Left renal cortex interstitium (tissue), 4 donors: ENCODE data around the gene HSPA2. TPM values are rescaled to one million over a fixed set of nuclear protein-coding genes. Genes with fewer than 3 reads are reported as not detected.

Source experiments
- polyA plus RNA-seq, 4 donors: library from polyadenylated mRNA; unstranded; fragments of 120-200 nt; gene quantifications; one replicate each; pipeline ENCODE4 v1.2.1, GENCODE V29; 2013; ENCODE audit not compliant: insufficient read length in 4 of 4

HSPA2 gene
- polyA plus RNA-seq, 4 donors: 17.4 to 29.8 (median 20.5) TPM

Other genes with a start within 250 kb of the HSPA2 start
- gene ESR2, start 246.4 kb upstream of the HSPA2 start, polyA plus RNA-seq: 1 to 10 TPM in 2 of 4 donors, under 1 TPM in 2; 0.73 to 1.6 (median 1.2) TPM
- 100 to 1,000 TPM in 1 of 4 donors, 10 to 100 TPM in 3; 66.3 to 100 (median 91.8) TPM for gene MTHFD1, start 152.4 kb upstream of the HSPA2 start, polyA plus RNA-seq
- gene AKAP5, start 75.2 kb upstream of the HSPA2 start, polyA plus RNA-seq: 1 to 10 TPM; 5.6 to 7.9 (median 6.6) TPM
- gene ZBTB25, start 36.9 kb upstream of the HSPA2 start, polyA plus RNA-seq: 10 to 100 TPM in 2 of 4 donors, 1 to 10 TPM in 2; 8.4 to 15.3 (median 11.6) TPM
- 10 to 100 TPM; 55.2 to 70.6 (median 64.0) TPM for gene ZBTB1, start 36.0 kb upstream of the HSPA2 start, polyA plus RNA-seq
- 1 to 10 TPM in 3 of 4 donors, under 1 TPM in 1; 0.87 to 1.3 (median 1.2) TPM for gene PPP1R36, start 9.2 kb downstream of the HSPA2 start, polyA plus RNA-seq
- 100 to 1,000 TPM in 2 of 4 donors, 10 to 100 TPM in 2; 89.4 to 123 (median 99.0) TPM for gene PLEKHG3, start 163.7 kb downstream of the HSPA2 start, polyA plus RNA-seq